ENCODE data around the gene APBA3.

DNA sequence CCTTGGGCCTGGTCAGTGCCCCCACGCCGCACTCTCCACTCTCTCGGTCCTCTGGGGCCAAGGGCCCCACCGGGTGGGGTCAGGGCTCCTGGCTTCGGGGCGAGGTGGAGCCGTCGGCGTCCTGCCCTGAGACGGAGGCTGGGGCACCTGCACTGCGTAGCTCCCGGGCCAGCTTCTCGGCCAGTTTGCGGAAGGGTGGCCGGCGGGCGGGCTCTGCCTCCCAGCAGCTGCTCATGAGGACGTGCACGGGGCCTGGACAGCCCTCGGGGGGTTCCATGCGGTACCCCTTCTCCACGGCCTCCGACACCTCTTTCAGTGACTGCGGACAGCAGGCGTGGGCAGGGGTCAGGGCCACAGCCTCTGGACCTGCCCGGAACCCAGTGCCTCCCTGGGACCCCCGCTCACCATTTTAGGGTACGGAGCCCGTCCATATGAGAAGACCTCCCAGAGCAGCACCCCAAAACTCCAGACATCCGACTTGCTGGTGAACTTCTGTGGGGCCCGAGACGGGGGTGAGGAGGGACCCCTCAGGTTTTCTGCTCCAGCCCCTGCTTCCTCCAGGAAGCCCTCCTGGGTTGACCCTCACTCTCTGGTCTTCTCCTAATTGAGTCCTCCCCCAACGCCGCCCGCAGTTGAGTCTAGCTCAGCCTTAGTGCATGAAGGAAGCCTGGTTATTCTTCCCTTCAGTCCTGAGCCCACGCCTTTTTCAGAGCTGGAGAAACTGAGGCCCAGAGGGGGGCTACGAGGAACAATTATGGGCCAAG, 16.8 kb upstream of the APBA3 start:
- no peak for TF ChIP-seq EZH2phosphoT487 (IDR thresholded peaks at IDR 0.05; ENCODE audit: unreplicated experiment)
- TF ChIP-seq, protein P1, sequence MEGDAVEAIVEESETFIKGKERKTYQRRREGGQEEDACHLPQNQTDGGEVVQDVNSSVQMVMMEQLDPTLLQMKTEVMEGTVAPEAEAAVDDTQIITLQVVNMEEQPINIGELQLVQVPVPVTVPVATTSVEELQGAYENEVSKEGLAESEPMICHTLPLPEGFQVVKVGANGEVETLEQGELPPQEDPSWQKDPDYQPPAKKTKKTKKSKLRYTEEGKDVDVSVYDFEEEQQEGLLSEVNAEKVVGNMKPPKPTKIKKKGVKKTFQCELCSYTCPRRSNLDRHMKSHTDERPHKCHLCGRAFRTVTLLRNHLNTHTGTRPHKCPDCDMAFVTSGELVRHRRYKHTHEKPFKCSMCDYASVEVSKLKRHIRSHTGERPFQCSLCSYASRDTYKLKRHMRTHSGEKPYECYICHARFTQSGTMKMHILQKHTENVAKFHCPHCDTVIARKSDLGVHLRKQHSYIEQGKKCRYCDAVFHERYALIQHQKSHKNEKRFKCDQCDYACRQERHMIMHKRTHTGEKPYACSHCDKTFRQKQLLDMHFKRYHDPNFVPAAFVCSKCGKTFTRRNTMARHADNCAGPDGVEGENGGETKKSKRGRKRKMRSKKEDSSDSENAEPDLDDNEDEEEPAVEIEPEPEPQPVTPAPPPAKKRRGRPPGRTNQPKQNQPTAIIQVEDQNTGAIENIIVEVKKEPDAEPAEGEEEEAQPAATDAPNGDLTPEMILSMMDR (conservative IDR thresholded peaks at IDR 0.05; ENCODE audit: low read depth in 2 of 2), result no peak
- no peak for TF ChIP-seq POLR2AphosphoS5 (IDR thresholded peaks at IDR 0.05; ENCODE audit: low read depth)
- no peak for TF ChIP-seq CREB1 (CRISPR knock-in tag; IDR thresholded peaks at IDR 0.05; ENCODE audit: low read depth)
- TF ChIP-seq, protein P2, sequence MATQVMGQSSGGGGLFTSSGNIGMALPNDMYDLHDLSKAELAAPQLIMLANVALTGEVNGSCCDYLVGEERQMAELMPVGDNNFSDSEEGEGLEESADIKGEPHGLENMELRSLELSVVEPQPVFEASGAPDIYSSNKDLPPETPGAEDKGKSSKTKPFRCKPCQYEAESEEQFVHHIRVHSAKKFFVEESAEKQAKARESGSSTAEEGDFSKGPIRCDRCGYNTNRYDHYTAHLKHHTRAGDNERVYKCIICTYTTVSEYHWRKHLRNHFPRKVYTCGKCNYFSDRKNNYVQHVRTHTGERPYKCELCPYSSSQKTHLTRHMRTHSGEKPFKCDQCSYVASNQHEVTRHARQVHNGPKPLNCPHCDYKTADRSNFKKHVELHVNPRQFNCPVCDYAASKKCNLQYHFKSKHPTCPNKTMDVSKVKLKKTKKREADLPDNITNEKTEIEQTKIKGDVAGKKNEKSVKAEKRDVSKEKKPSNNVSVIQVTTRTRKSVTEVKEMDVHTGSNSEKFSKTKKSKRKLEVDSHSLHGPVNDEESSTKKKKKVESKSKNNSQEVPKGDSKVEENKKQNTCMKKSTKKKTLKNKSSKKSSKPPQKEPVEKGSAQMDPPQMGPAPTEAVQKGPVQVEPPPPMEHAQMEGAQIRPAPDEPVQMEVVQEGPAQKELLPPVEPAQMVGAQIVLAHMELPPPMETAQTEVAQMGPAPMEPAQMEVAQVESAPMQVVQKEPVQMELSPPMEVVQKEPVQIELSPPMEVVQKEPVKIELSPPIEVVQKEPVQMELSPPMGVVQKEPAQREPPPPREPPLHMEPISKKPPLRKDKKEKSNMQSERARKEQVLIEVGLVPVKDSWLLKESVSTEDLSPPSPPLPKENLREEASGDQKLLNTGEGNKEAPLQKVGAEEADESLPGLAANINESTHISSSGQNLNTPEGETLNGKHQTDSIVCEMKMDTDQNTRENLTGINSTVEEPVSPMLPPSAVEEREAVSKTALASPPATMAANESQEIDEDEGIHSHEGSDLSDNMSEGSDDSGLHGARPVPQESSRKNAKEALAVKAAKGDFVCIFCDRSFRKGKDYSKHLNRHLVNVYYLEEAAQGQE (IDR thresholded peaks at IDR 0.05; ENCODE audit: unreplicated experiment), result no peak
- TF ChIP-seq JUNB (IDR thresholded peaks at IDR 0.05; ENCODE audit: unreplicated experiment), result no peak
- TF ChIP-seq, protein P3, sequence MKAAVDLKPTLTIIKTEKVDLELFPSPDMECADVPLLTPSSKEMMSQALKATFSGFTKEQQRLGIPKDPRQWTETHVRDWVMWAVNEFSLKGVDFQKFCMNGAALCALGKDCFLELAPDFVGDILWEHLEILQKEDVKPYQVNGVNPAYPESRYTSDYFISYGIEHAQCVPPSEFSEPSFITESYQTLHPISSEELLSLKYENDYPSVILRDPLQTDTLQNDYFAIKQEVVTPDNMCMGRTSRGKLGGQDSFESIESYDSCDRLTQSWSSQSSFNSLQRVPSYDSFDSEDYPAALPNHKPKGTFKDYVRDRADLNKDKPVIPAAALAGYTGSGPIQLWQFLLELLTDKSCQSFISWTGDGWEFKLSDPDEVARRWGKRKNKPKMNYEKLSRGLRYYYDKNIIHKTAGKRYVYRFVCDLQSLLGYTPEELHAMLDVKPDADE (IDR thresholded peaks at IDR 0.05), result no peak
- TF ChIP-seq STAT1 (IDR thresholded peaks at IDR 0.05; ENCODE audit: unreplicated experiment), result no peak
- TF ChIP-seq EZH2 (IDR thresholded peaks at IDR 0.05; ENCODE audit: low read depth, unreplicated experiment), result no peak
- no peak for TF ChIP-seq ZNF331 (CRISPR knock-in tag; IDR thresholded peaks at IDR 0.05; ENCODE audit: low read depth)
- no peak for TF ChIP-seq ZNF114 (CRISPR knock-in tag; IDR thresholded peaks at IDR 0.05)
- TF ChIP-seq NANOG (IDR thresholded peaks at IDR 0.05; ENCODE audit: borderline replicate concordance), result no peak

Measured in GM23338 (cell line).